HUDEP-2 (cell line): ENCODE measurements around the gene NECAB2.

Experiments used
- DNase-seq, 76 experiments: peaks; one replicate each; lab custom pipeline; 2025; ENCODE audit not compliant: unreplicated experiment in 76 of 76; lab: John Stamatoyannopoulos, UW

NECAB2 gene

GRCh38 chr16:83967838-83968305 lies at the start of gene NECAB2:
Gene NECAB2 (plus strand): TSS chr16:83968244. CDS start chr16:83968649, 405 bp downstream.
- peak in 9 of 76 experiments; percentile 3 to 26 (median 8) for DNase-seq

DNA sequence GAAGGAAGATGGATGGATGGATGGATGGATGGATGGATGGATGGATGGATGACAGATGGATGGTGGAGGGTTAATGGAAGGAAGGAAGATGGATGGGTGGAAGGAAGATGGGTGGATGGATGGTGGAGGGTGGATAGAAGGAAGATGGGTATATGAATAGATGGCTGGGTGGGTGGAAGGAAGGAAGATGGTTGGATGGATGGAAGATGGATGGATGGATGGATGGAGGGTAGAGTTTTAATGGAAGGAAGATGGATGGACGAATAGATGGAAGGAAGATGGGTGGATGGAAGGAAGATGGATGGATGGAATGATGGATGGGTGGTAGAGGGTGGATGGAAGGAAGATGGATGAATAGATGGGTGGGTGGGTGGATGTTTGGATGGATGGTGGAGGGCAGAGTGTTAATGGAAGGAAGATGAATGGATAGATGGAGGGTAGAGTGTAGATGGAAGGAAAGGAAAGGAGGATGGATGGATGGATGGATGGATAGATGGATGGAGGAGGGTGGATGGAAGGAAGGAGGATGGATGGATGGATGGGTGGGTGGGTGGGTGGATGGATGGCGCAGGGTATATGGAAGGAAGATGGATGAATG lies 47.1 kb upstream of the NECAB2 start:
- DNase-seq = no peak

GRCh38 chr16:83923581-83924365 lies 44.3 kb upstream of the NECAB2 start:
- no peak for DNase-seq

DNA sequence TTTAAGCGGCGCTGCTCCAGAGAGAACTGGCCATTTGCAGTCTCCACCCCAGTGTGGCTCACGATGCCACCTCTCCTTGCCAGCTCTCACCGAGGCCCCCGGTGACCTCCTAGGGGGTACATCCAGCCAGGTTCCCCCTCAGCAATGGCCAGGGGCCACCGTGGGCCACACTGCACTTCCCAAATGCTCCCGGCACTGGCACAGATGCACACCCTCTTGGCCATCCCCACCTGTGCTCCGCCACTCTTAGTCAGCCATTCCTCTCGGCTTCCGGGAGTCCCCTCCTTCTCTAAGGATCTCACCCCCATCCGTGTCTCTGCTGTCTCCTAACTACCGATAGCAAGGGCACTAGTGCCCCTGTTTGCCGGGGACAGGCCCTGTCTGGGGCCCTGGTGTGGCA lies 43.4 kb upstream of the NECAB2 start:
- no peak for DNase-seq

DNA sequence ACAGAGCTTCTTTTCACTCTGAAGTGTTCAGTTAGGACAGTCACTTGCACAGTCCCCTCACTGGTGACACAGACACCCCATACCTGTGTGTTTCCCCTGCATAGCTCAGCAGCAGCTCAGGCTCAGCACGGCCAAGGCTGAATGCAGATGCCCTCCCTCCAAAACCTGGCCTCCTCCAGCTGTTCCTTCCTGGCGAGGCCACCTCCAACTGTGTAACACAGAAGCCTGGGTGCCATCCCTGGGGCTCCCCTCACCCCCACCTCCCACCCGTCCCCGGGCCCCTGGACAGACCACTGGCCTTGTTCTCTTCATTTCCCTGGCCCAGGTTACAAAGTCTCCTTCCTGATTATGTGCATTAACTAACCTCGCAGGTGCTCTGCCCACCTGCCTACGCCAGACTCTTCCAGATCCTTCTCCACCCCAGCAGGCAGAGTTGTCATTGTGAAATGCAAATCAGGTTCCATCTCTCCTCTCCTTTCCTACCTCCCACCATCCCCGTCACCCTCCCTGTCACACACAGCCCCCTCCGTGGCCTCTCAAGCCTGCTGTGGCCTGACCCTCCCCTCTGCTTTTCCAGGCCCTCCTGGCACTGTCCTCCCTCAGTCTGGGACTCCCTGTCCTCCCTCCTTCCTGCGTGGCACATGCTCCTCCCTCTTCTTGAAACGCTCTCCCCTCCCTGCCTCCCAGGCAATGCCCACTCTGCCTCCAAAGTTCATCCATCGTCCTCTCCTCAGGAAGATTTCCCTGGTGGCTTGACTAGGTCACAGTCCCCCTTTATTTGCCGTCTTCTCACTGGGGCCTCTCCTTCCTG lies 42.7 kb upstream of the NECAB2 start:
- no peak for DNase-seq

GRCh38 chr16:83925957-83926725 lies 41.9 kb upstream of the NECAB2 start:
- DNase-seq = no peak

- peak in 52 of 76 experiments; percentile 3 to 67 (median 32) for DNase-seq
Measured at GRCh38 chr16:83926726-83927397, 41.2 kb upstream of the NECAB2 start.

GRCh38 chr16:83928341-83929055 lies 39.5 kb upstream of the NECAB2 start:
- no peak for DNase-seq

GRCh38 chr16:83929811-83930555 lies 38.1 kb upstream of the NECAB2 start:
- DNase-seq = no peak

- DNase-seq = no peak
Measured at GRCh38 chr16:83930730-83931500, 37.1 kb upstream of the NECAB2 start.

DNA sequence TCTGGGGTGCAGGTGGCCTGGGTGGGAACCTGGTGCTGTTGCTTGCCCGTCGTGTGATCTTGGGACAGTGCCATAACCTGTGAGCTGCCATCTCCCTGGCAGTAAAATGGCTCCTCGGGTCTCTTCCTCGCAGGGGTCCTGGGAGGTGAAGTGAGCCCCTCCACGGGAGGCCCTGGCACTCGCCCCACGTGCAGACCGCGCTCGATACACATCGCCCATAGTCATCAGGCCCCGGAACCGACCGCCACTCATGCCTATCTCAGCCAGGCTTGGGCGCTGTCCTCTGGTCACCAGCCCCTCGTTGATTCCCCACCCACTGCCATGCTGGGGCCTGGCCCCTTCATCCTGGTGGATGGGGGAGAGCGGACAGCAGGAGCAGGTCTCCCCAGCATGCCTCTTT lies 36.5 kb upstream of the NECAB2 start:
- no peak for DNase-seq

GRCh38 chr16:83932304-83932703 lies 35.7 kb upstream of the NECAB2 start:
- no peak for DNase-seq

DNA sequence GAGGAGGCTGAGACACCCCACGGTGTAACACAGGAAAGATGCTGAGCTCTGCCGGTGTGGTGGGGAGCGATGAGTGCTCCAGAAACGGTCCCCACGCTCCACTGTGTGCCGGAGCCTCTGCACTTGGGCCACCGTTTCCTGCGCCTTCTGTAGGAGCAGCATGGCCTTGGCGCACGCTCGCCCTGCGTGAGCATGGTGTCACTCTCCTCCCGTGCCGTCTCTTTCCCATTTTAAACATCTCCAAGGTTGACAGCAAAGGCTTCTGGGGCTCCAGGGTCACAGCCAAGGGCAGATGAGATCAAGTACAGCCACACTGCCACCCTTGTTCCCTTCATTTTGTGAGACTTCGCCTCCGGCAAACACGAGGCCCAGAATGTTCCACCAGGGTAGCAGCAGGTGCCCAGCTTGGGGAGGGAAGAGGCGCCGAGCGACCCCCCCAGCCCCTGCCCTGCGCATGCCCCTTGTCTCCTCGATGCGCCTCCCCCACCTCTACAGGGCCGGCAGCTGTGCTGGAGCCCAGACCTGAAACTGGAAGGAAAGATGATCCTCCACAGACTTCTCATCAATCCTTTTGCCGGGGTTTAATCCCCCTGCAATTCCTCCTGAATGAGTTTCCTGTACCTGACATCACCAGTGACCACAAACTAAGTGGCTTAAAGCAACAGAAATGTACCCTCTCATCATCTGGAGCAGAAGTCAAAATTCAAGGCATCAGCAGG lies 34.9 kb upstream of the NECAB2 start:
- DNase-seq = no peak

- DNase-seq = no peak
Measured at GRCh38 chr16:83933885-83934683, 34.0 kb upstream of the NECAB2 start.

- no peak for DNase-seq
Measured at GRCh38 chr16:83934684-83934977, 33.4 kb upstream of the NECAB2 start.

- no peak for DNase-seq
Measured at GRCh38 chr16:83935005-83935857, 32.8 kb upstream of the NECAB2 start.
